Mucosa of stomach (tissue), 1 donor: ENCODE results near the gene NMU.
"Not testable (repeated sequence)": the region's sequence is repeated elsewhere in the genome, so short reads cannot be mapped to it uniquely, and the experiment has no call there.

Source experiments
- H3K27me3 ChIP-seq: one replicate; pipeline ENCODE4 v1.7.0; 2013; ENCODE audit warnings: mild to moderate bottlenecking, low read length; ENCODE audit not compliant: control insufficient read depth, insufficient read depth
- H3K36me3 ChIP-seq: one replicate; pipeline ENCODE4 v1.7.0; 2013; ENCODE audit warnings: low read length; ENCODE audit not compliant: control insufficient read depth, insufficient read depth
- H3K4me1 ChIP-seq: one replicate; pipeline ENCODE4 v1.7.0; 2013; ENCODE audit warnings: mild to moderate bottlenecking, low read length; ENCODE audit not compliant: control insufficient read depth, insufficient read depth
- H3K4me3 ChIP-seq: one replicate; pipeline ENCODE4 v1.7.0; 2013; ENCODE audit warnings: low read length
- H3K9ac ChIP-seq: one replicate; pipeline ENCODE4 v1.7.0; 2013; ENCODE audit warnings: mild to moderate bottlenecking, low read length, moderate library complexity
- H3K9me3 ChIP-seq: one replicate; pipeline ENCODE4 v1.7.0; 2013; ENCODE audit warnings: mild to moderate bottlenecking, low read length, moderate library complexity; ENCODE audit not compliant: control insufficient read depth
- donor health status: Pancreatic carcinoma.

Gene NMU

GRCh38 chr4:55588160-55588559, 47.9 kb downstream of the NMU start:
- Histone ChIP-seq H3K9ac (no peak overlapping the region), H3K27me3 (no peaks in the 10 kb centered on the region), H3K36me3 (no peaks in the 10 kb centered on the region), H3K4me1 (no peaks in the 10 kb centered on the region), H3K9me3 (no peaks in the 10 kb centered on the region), H3K4me3 (no peak overlapping the region)

GRCh38 chr4:55582773-55583172, 53.3 kb downstream of the NMU start:
- H3K27me3 ChIP-seq, H3K36me3 ChIP-seq, H3K9me3 ChIP-seq, H3K4me3 ChIP-seq, H3K9ac ChIP-seq, H3K4me1 ChIP-seq: not testable (repeated sequence)

DNA sequence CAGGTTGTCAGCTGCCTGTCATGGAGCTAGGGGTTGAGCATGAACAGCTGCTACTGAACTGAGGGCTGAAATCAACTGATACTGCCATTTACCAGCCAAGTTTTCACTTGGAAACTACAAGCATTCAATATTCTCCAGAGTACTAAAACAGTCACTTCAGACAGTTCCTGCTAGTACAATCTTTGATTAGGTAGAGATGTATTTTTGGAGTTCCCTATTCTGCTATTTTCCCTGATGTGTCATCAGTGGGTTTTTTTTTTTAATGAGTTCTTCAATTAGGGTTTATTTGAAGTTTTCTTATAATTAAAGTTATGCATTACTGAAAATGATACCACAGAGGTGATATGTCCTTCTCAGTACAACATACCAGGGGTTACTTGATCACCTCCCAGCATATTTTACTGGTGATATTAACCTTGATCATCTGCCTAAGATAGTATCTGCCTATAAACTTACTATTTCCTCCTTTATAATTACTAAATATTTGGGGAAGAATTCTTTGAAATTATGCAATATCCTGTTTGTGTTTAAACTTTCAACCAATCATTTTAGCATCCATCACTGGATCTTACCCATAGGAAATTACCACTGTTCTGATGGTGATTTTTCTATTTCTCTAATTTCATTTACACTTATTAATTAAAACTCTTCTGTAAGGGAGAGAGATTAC, 57.6 kb downstream of the NMU start:
- H3K4me1 ChIP-seq = no peaks in the 10 kb centered on the region
- H3K27me3 ChIP-seq = no peaks in the 10 kb centered on the region
- H3K4me3 ChIP-seq = no peak overlapping the region
- H3K36me3 ChIP-seq = no peaks in the 10 kb centered on the region
- H3K9ac ChIP-seq = no peak overlapping the region
- no peaks in the 10 kb centered on the region for H3K9me3 ChIP-seq

GRCh38 chr4:55575513-55575912, 60.6 kb downstream of the NMU start:
- no peaks in the 10 kb centered on the region for H3K4me1 ChIP-seq
- no peaks in the 10 kb centered on the region for H3K27me3 ChIP-seq
- H3K9me3 ChIP-seq = no peaks in the 10 kb centered on the region
- no peak overlapping the region for H3K4me3 ChIP-seq
- H3K9ac ChIP-seq = no peak overlapping the region
- H3K36me3 ChIP-seq = no peaks in the 10 kb centered on the region

GRCh38 chr4:55574252-55574651, 61.8 kb downstream of the NMU start:
- H3K4me3 ChIP-seq = no peak overlapping the region
- no peak overlapping the region for H3K9ac ChIP-seq
- H3K9me3 ChIP-seq = no peaks in the 10 kb centered on the region
- H3K4me1 ChIP-seq = no peaks in the 10 kb centered on the region
- H3K27me3 ChIP-seq = no peaks in the 10 kb centered on the region
- no peaks in the 10 kb centered on the region for H3K36me3 ChIP-seq

GRCh38 chr4:55571806-55572205, 64.3 kb downstream of the NMU start:
- no peak overlapping the region for H3K9ac ChIP-seq

DNA sequence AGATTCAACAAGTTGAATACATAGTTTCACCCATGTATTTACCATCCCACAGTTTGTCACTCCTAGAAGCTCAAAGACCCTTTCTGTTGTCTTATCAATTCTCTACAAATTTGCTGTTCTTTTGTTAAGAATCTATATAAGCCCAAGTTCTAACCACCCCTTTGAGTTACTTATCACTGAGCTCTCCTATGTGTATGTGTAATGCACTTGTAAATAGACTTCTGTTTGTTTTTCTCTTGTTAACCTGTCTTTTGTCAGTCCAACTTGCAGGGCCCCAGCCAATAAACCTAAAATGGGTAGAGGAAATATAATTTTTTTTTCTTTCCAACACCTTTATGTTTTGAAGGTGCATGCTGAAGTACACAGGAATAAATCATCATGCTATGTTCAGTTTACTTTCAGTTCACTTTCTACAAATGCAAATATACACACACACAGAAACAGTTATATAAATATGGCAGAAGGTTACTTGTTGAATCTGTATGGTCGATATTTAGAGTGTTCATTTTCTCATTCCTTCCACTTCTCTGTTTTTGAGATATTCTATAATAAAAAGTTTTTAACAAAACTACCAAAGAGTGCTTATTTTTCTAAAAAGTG, 67.1 kb downstream of the NMU start:
- H3K9me3 ChIP-seq = no peaks in the 10 kb centered on the region
- no peaks in the 10 kb centered on the region for H3K27me3 ChIP-seq
- no peak overlapping the region for H3K9ac ChIP-seq

More at GRCh38 chr4:55571806-55572205, 64.3 kb downstream of the NMU start:
- H3K36me3 ChIP-seq = no peaks in the 10 kb centered on the region
- H3K4me1 ChIP-seq = peaks cover 3% of the 10 kb centered on the region
- H3K9me3 ChIP-seq = no peaks in the 10 kb centered on the region
- H3K4me3 ChIP-seq = no peak overlapping the region
- no peaks in the 10 kb centered on the region for H3K27me3 ChIP-seq

DNA sequence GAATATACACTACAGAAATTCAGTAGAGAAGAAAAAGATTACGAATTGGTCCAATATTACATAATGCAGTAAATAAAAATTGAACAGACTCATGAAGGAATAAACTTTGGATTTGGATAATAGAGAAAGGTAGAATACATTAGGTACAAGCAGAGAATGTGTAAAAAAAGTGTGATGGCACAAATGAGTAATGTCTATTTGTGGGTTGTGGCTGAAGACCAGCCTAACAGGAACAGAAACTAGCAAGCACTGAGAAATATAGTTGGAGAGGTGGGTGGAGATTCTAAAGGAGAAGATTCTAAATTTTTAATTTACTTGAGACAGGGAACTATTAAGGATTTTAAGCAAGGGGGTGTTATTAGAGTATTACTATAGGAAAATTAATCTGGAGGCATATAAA, 74.2 kb downstream of the NMU start:
- Histone ChIP-seq H3K9me3 (no peaks in the 10 kb centered on the region), H3K27me3 (no peaks in the 10 kb centered on the region), H3K9ac (no peak overlapping the region), H3K36me3 (no peaks in the 10 kb centered on the region), H3K4me3 (no peak overlapping the region), H3K4me1 (no peaks in the 10 kb centered on the region)

More for the DNA sequence above, 67.1 kb downstream of the NMU start:
- Histone ChIP-seq H3K4me3 (no peak overlapping the region), H3K36me3 (no peaks in the 10 kb centered on the region), H3K4me1 (peaks cover 3% of the 10 kb centered on the region)

DNA sequence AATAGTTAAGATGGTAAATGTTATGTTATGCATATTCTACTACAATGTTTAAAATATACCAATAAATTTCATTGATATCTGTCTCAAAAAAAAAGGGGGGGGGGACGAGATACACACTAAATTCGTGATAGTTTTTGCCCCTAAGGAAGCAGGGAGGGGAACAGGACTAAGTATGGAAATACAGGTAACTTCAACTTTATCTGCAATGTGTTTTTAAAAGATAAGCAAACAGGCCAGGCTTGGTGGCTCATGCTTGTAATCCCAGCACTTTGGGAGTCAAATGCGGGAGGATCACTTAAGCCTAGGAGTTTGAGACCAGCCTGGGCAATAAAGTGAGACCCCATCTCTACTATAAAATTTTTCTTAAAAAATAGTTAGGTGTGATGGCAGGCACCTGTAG, 76.0 kb downstream of the NMU start:
- Histone ChIP-seq H3K4me1 (no peaks in the 10 kb centered on the region), H3K9ac (no peak overlapping the region), H3K27me3 (no peaks in the 10 kb centered on the region)

DNA sequence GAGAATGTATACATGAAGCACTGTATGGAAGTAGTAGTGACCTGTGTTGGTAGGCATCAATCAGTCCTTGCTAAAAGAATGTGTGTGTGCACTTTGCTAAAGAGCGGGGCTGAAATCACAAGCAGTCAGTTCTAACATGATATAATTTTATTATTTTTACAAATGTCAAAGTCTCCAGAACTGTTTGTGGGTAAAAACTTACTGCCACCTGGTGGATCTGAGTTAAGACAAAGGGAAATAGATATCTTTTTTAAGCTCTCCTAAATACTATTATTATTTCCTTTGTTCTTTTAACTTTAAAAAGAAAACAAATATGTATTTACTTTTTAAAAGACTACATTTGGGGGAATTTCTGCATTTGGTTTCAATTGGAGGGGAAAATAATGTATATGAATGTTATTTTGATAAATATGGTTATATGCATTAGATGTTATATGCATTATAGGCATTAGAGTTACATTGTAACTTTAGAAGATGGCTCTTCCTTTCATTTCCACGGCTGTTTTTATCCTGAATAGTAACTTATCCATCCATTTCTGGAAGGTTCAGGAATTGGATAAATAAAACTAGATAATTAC, 81.6 kb downstream of the NMU start:
- Histone ChIP-seq H3K4me3 (no peak overlapping the region), H3K9me3 (no peaks in the 10 kb centered on the region), H3K36me3 (no peaks in the 10 kb centered on the region), H3K27me3 (no peaks in the 10 kb centered on the region), H3K4me1 (no peaks in the 10 kb centered on the region), H3K9ac (no peak overlapping the region)

More for the DNA sequence above, 76.0 kb downstream of the NMU start:
- no peaks in the 10 kb centered on the region for H3K36me3 ChIP-seq
- no peaks in the 10 kb centered on the region for H3K9me3 ChIP-seq
- no peak overlapping the region for H3K4me3 ChIP-seq

GRCh38 chr4:55553441-55554201, 82.5 kb downstream of the NMU start:
- H3K9ac ChIP-seq = no peak overlapping the region
- no peaks in the 10 kb centered on the region for H3K27me3 ChIP-seq
- no peaks in the 10 kb centered on the region for H3K36me3 ChIP-seq
- no peaks in the 10 kb centered on the region for H3K9me3 ChIP-seq
- H3K4me1 ChIP-seq = no peaks in the 10 kb centered on the region
- no peak overlapping the region for H3K4me3 ChIP-seq

DNA sequence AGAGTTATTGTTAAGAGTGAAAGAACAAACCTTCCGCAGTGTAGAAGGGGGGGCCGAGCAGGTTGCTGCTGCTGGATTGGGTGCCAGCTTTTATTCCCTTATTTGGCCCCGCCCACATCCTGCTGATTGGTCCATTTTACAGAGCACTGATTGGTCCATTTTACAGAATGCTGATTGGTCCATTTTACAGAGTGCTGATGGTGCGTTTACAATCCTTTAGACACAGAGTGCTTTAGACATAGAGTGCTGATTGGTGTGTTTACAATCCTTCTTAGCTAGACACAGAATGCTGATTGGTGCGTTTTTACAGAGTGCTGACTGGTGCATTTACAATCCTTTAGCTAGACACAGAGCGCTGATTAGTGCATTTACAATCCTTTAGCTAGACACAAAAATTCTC, 84.1 kb downstream of the NMU start:
- H3K4me1 ChIP-seq, H3K4me3 ChIP-seq, H3K9me3 ChIP-seq, H3K27me3 ChIP-seq, H3K9ac ChIP-seq, H3K36me3 ChIP-seq: not testable (repeated sequence)
